Camera-type eye (tissue), 1 donor: Measurements from ENCODE around the gene BMP7. TPM values are rescaled to one million over a fixed set of nuclear protein-coding genes. Genes with fewer than 3 reads are reported as not detected.

Source experiments
- total RNA-seq: library from RNA; depleted of rRNA; stranded (reverse); fragments of >200 nt; gene quantifications from one replicate; pipeline ENCODE4 v1.2.3, GENCODE V29; 2014

BMP7 gene
- total RNA-seq = 29.6 TPM

GRCh38 chr20:57266291-57267157 lies at the start of gene BMP7:
Gene BMP7, minus strand, starts transcription at chr20:57266641. Its CDS starts 519 bp downstream, at chr20:57266122.

Other genes with a start within 250 kb of the BMP7 start
- gene SPO11, start 63.2 kb upstream of the BMP7 start, total RNA-seq = not detected
- gene RAE1, start 84.6 kb upstream of the BMP7 start, total RNA-seq = 38.9 TPM
- gene RBM38, start 124.8 kb upstream of the BMP7 start, total RNA-seq = 35.7 TPM